Measurements from ENCODE around the gene GRB10. TPM values are rescaled to one million over a fixed set of nuclear protein-coding genes. Genes with fewer than 3 reads are reported as not detected.

Gene GRB10
- total and polyA plus RNA-seq, 2 of the 8 experiments (the other 6 are each of a cell fraction or from before 2014, with no cell fraction given): 35.7 to 97.0 TPM

- no peak for TF ChIP-seq RBBP5 (IDR thresholded peaks at IDR 0.05; ENCODE audit: borderline replicate concordance, low read depth, low read length)
- TF ChIP-seq GTF2F1 (IDR thresholded peaks at IDR 0.05; ENCODE audit: borderline replicate concordance, low read depth, low read length): no peak
- TF ChIP-seq RFX5 (IDR thresholded peaks at IDR 0.05; ENCODE audit: borderline replicate concordance, low read depth, low read length): no peak
Measured at GRCh38 chr7:50543776-50544442, 238.8 kb downstream of the GRB10 start (continued).

Measured in H1 (cell line).